ENCODE results near the gene TMED10.

TMED10 gene

DNA sequence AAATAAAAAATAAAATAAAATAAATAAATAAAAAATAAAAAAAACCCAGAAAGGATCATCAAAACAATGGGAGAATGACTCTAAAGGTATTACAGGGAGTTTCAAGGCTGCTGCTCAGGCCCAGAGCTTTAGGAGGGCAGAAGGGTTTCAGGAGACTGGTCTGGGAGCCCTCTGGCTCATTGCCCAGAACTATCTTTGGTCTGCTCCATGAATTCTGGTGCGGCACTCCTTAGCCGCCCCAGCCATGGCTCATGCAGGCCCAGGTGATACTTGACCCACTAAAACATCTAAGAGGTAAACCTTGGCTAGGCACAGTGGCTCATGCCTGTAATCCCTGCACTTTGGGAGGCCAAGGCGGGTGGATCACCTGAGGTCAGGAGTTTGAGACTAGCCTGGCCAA is 14.7 kb upstream of the TMED10 start:
- no peaks in the 10 kb centered on the region for H3K36me3 ChIP-seq (ENCODE audit: control insufficient read depth, insufficient read depth, low read length)
- no peak for DNase-seq (ENCODE audit: extremely low read depth, insufficient read length)

DNA sequence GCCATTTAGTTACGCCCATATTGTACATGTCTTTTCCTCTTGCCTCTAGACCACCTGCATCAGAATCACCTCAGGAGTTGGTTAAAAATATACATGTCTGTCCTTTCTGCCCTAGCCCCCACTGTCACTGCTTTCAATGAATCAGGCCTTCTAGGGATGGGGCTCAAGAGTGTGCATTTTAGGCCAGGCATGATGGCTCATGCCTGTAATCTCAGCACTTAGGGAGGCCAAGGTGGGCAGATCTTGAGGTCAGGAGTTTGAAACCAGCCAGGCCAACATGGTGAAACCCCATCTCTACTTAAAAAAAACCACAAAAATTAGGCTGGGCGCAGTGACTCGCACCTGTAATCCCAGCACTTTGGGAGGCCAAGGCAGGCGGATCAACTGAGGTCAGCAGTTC is 13.6 kb upstream of the TMED10 start:
- TF ChIP-seq, protein P1, sequence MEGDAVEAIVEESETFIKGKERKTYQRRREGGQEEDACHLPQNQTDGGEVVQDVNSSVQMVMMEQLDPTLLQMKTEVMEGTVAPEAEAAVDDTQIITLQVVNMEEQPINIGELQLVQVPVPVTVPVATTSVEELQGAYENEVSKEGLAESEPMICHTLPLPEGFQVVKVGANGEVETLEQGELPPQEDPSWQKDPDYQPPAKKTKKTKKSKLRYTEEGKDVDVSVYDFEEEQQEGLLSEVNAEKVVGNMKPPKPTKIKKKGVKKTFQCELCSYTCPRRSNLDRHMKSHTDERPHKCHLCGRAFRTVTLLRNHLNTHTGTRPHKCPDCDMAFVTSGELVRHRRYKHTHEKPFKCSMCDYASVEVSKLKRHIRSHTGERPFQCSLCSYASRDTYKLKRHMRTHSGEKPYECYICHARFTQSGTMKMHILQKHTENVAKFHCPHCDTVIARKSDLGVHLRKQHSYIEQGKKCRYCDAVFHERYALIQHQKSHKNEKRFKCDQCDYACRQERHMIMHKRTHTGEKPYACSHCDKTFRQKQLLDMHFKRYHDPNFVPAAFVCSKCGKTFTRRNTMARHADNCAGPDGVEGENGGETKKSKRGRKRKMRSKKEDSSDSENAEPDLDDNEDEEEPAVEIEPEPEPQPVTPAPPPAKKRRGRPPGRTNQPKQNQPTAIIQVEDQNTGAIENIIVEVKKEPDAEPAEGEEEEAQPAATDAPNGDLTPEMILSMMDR (IDR thresholded peaks at IDR 0.05; ENCODE audit: insufficient read depth, low read length, poor library complexity, severe bottlenecking): no peak
- H3K4me3 ChIP-seq (replicated peaks; ENCODE audit: low read depth, low read length): no peak overlapping the region
- no peaks in the 10 kb centered on the region for H3K27me3 ChIP-seq (replicated peaks; ENCODE audit: control insufficient read depth, insufficient read depth, low read length)
- no peaks in the 10 kb centered on the region for H3K36me3 ChIP-seq (ENCODE audit: control insufficient read depth, insufficient read depth, low read length)
- DNase-seq (ENCODE audit: extremely low read depth, insufficient read length): no peak

More for the DNA sequence above, 14.7 kb upstream of the TMED10 start:
- Histone ChIP-seq H3K27me3 (replicated peaks; ENCODE audit: control insufficient read depth, insufficient read depth, low read length) (no peaks in the 10 kb centered on the region), H3K4me3 (replicated peaks; ENCODE audit: low read depth, low read length) (no peak overlapping the region)
- TF ChIP-seq, protein P1 (IDR thresholded peaks at IDR 0.05; ENCODE audit: insufficient read depth, low read length, poor library complexity, severe bottlenecking): no peak

DNA sequence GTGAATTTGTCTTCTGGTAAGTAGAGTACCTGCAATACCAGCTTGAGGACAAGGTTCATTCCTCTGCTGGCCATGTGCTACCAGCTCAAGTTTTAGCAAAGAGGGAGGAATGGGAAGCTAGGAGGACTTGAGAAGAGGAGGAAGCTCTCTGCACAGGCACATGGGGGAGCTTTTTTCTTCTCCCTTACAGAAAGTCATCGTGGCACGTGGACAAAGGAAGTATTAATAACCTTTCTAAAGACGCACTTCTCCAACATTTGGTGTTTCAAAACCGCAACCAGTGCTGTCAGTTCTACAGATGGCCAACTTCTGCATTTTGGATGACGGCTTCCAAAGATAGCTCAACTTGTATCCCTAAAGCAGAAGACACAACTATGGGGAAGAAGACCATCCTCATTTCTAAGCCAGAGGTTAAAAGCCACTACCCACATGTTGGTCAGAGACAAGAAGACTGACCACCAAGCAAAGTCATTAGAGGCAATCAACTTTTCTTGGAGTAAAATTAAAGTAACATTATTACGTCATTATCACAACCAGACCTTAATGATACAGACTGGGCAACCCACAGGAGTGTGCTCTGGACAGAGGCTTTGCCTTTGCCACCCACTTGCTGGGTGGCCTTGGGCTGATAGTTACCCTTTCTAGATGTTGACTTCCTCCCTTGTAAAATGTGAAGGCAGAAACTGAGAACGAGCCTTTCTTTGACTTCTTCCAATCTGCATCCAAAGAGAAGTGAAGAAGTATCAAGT is 12.3 kb upstream of the TMED10 start:
- no peaks in the 10 kb centered on the region for H3K27me3 ChIP-seq (replicated peaks; ENCODE audit: control insufficient read depth, insufficient read depth, low read length)
- H3K4me3 ChIP-seq (replicated peaks; ENCODE audit: low read depth, low read length): no peak overlapping the region
- DNase-seq (ENCODE audit: extremely low read depth, insufficient read length): peak; percentile 49
- TF ChIP-seq, protein P1 (IDR thresholded peaks at IDR 0.05; ENCODE audit: insufficient read depth, low read length, poor library complexity, severe bottlenecking): no peak
- H3K36me3 ChIP-seq (ENCODE audit: control insufficient read depth, insufficient read depth, low read length): no peaks in the 10 kb centered on the region

DNA sequence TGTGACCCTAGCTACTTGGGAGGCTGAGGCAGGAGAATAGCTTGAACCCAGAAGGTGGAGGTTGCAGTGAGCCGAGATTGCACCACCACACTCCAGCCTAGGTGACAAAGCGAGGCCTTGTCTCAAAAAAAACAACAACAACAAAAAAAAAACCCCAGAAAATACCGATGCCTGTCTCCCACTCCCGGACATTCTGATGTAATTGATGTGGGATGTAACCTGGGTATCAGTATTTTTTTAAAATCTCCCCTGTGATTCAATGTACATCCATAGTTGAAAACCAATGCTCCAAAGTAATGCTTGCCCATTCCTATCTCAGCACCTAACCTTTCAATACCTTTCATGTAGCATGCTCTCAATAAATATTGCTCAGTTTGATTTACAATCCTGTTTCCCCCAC is 11.7 kb upstream of the TMED10 start:
- no peak for DNase-seq (ENCODE audit: extremely low read depth, insufficient read length)
- Histone ChIP-seq H3K27me3 (replicated peaks; ENCODE audit: control insufficient read depth, insufficient read depth, low read length) (no peaks in the 10 kb centered on the region), H3K4me3 (replicated peaks; ENCODE audit: low read depth, low read length) (no peak overlapping the region), H3K36me3 (ENCODE audit: control insufficient read depth, insufficient read depth, low read length) (no peaks in the 10 kb centered on the region)
- TF ChIP-seq, protein P1 (IDR thresholded peaks at IDR 0.05; ENCODE audit: insufficient read depth, low read length, poor library complexity, severe bottlenecking): no peak

DNA sequence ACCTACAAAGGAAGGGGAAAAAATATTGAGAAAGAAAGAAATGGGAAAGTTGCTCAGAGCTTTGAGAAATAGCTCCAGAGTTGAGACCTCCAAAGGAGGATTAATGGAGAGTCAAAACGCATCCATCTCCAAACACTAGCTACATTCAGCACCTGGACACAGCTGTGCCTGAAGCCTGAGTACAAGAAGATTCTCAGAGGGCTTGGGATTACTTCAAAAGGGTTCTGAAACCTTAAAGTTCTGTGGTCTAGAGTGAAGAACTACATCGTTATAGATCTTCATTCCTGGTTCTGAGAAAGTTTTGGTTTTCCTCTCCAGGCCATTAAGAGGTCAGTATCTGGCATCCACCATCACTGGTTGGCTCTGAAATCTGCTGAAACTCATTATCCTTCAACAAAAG is 10.5 kb upstream of the TMED10 start:
- Histone ChIP-seq H3K4me3 (replicated peaks; ENCODE audit: low read depth, low read length) (no peak overlapping the region), H3K36me3 (ENCODE audit: control insufficient read depth, insufficient read depth, low read length) (no peaks in the 10 kb centered on the region), H3K27me3 (replicated peaks; ENCODE audit: control insufficient read depth, insufficient read depth, low read length) (no peaks in the 10 kb centered on the region)
- DNase-seq (ENCODE audit: extremely low read depth, insufficient read length): no peak
- TF ChIP-seq, protein P1 (IDR thresholded peaks at IDR 0.05; ENCODE audit: insufficient read depth, low read length, poor library complexity, severe bottlenecking): no peak

All from GM06990 (cell line).